AG04449 (cell line): Measurements from ENCODE around the gene CIZ1.

Source experiments
- CTCF ChIA-PET: fragments of 350-600 bp; formaldehyde crosslinking; extraction: SDS; loops from one replicate; lab custom pipeline; 2021; ENCODE audit warnings: antibody characterized with exemption; lab: Yijun Ruan, JAX
- POLR2A ChIA-PET: fragments of 400-600, 350-600 bp; formaldehyde crosslinking; extraction: SDS; loops from one replicate; lab custom pipeline; 2020; ENCODE audit warnings: antibody characterized with exemption, inconsistent platforms; lab: Yijun Ruan, JAX
- DNase-seq: peaks from one replicate; pipeline ENCODE4 v3.0.0-alpha.2; 2010; ENCODE audit warnings: low read depth, low spot score
- H3K4me3 ChIP-seq: 2 replicates; pipeline ENCODE4 v1.5.1; 2011; ENCODE audit warnings: low read depth, mild to moderate bottlenecking, control low read depth, low read length
- TF ChIP-seq, protein P1 (sequence below): IDR thresholded peaks from one replicate; pipeline ENCODE4 v1.5.1; 2011; ENCODE audit warnings: mild to moderate bottlenecking, moderate library complexity, low read length, control low read depth, inconsistent platforms; ENCODE audit not compliant: insufficient read depth; ENCODE audit errors: missing control alignments

The CIZ1 gene

DNA sequence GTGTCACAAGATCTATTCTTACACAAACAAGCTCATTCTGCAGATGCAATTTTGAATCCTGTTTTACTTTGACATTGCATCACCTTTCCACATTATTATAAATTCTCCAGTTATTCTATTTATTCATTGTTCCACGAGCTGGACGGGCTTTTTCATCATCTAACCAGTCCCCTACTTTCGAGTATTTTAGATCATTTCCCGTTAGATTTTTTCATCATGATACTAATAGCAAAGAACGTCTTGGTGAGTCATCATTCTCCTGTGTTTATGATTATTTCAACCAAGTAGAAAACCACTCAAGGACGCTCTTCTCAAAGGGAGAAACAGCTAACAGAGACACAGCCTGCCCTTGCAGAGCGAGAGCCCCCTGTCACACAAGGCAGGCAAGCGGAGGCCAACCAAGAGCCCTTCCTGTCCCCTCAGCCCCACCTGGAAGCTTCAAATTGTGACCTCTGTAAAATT is 16.2 kb downstream of the CIZ1 start:
- CTCF ChIA-PET: interaction anchor here (0.6 to 3.5 kb wide), 13 partner anchors 9 to 80 kb away, joined by 3 to 19 read pairs (median 4); partner anchors contain the start of gene CIZ1
- POLR2A ChIA-PET: no interaction called here
- H3K4me3 ChIP-seq: no peak overlapping the region
- DNase-seq: no peak
- TF ChIP-seq, protein P1, sequence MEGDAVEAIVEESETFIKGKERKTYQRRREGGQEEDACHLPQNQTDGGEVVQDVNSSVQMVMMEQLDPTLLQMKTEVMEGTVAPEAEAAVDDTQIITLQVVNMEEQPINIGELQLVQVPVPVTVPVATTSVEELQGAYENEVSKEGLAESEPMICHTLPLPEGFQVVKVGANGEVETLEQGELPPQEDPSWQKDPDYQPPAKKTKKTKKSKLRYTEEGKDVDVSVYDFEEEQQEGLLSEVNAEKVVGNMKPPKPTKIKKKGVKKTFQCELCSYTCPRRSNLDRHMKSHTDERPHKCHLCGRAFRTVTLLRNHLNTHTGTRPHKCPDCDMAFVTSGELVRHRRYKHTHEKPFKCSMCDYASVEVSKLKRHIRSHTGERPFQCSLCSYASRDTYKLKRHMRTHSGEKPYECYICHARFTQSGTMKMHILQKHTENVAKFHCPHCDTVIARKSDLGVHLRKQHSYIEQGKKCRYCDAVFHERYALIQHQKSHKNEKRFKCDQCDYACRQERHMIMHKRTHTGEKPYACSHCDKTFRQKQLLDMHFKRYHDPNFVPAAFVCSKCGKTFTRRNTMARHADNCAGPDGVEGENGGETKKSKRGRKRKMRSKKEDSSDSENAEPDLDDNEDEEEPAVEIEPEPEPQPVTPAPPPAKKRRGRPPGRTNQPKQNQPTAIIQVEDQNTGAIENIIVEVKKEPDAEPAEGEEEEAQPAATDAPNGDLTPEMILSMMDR: no peak

DNA sequence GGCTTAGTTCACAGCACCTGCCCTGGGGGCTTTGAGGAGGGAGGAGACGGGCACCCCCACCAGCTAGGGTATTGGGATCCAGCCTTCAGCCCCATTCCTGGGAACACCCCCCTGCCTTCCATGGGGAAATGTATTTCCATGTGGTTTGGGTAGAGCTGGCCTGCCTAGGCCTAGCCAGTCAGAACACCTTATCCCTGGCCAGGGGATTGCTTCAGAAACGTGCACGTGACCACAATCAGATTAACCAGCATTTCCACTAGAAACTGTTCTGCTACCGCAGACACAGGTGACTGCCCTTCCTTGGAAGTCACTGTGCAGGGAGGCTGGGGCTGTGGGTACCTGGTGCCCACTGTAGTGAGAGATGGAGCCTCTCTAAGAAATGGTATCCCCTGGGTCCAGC is 17.3 kb downstream of the CIZ1 start:
- POLR2A ChIA-PET: no interaction called here
- TF ChIP-seq, protein P1: no peak
- H3K4me3 ChIP-seq: no peak overlapping the region
- no peak for DNase-seq
- CTCF ChIA-PET: interaction anchor here (1.0 to 3.5 kb wide), 5 partner anchors 10 to 57 kb away, joined by 3 to 19 read pairs (median 4); partner anchors contain the start of gene CIZ1

DNA sequence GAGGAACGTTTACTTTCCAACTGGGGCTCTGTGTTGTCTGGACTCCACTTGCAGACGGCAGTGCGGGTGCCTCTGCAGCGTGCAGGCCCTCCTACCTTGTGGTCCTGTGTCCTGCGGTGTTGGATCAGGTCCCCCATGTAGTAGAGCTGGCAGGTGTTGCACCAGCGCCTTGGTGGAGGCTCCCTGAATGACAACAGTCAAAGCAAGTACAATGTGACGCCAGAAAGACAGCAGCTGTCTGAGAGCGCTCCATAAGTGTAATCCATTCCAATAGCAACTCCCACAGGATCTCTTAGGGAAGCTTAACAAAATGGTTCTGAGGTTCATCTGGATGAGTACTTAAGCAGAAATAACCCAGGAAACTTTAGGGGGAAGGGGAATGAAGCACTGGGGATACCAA is 21.4 kb downstream of the CIZ1 start:
- CTCF ChIA-PET: interaction anchor here (2.1 to 2.4 kb wide), 2 partner anchors 14 to 21 kb away, joined by 6 to 8 read pairs; partner anchors contain the start of gene CIZ1
- POLR2A ChIA-PET: no interaction called here
- H3K4me3 ChIP-seq: no peak overlapping the region
- DNase-seq: no peak
- TF ChIP-seq, protein P1: no peak

DNA sequence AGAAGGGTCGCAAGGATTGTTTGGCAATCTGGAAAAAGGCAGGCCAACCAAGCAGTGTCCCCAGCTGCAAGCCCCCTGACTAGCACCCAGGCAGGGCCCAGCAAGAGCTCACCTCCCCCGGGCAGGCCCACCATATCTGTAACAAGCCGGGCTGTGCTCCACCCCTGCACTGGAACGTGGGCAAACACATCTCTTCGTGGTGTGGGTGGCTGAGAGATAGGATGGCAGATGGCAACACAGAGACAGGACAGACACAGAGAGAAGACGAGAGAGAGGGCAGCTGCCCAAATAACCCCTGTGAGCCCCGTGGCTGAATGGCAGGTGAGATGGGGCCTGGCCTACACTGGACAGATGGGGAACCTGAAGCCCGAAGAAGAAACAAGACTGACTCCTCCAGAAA is 21.9 kb downstream of the CIZ1 start:
- ChIA-PET POLR2A (interaction anchor here (0.8 kb wide), 1 partner anchor 9 kb away, joined by 3 read pairs; the partner anchor contains the start of gene BBLN), CTCF (interaction anchor here (2.1 to 2.4 kb wide), 2 partner anchors 14 to 21 kb away, joined by 6 to 8 read pairs; partner anchors contain the start of gene CIZ1)

DNA sequence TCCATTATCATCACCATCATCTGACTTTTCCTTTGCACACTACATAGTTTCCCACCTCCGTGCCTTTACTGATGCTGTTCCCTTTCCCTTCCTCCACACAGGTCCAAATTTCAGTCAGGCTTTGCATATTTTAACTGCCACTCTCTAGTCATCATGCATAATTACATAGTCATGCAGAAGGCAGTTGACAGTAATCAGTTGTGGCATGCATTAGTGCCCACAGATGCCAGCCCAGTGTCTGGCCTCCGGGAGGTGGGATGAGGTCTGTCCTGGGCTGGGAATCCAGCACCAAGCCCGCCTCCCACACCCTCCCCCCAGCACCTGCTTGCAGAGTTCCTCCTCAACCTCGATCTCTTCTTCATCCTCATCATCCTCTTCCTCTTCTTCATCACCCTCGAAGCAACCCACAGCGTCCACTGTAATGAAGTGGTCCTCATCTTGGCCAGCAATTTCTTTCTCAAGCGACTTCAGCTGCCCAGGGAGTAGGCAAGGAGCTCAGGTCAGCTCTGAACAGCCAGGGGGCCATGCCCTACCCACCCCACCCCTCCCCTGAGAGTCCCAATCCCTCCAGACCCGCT is 22.6 kb downstream of the CIZ1 start:
- DNase-seq: no peak
- H3K4me3 ChIP-seq: no peak overlapping the region
- TF ChIP-seq, protein P1: no peak
- CTCF ChIA-PET: interaction anchor here (0.6 to 2.4 kb wide), 4 partner anchors 15 to 24 kb away, joined by 3 to 8 read pairs (median 5); partner anchors contain the start of gene CIZ1
- POLR2A ChIA-PET: interaction anchor here (0.8 kb wide), 1 partner anchor 8 kb away, joined by 3 read pairs; the partner anchor contains the start of gene BBLN

More for the DNA sequence above, 21.9 kb downstream of the CIZ1 start:
- TF ChIP-seq, protein P1: no peak
- DNase-seq: no peak
- H3K4me3 ChIP-seq: no peak overlapping the region

DNA sequence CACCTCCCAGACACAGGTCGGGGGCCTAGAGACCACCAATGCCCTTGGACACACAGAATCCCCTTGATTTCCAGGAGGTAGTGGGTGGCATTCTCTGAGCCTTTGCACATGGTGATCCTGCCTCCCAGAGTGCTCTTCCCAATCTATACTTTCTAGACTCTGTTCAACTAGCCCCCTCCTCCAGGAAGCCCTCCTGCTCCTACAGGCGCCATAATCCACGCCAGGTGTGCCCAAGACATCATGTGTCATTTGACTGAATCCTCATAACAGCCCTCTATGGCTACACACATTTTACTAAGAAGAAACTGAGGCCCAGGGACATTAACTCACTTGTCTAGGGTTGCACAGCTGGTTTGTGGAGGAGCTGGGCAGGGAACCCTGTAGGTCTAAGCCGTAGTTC is 24.2 kb downstream of the CIZ1 start:
- TF ChIP-seq, protein P1: no peak
- DNase-seq: no peak
- ChIA-PET POLR2A (no interaction called here), CTCF (interaction anchor here (2.0 kb wide), 1 partner anchor 23 kb away, joined by 4 read pairs; no protein-coding TSS in a partner anchor)
- no peak overlapping the region for H3K4me3 ChIP-seq
